GM18502 (cell line): ENCODE results near the gene CALN1.
A peak's percentile ranks its signal among the peaks of the same experiment; 100 is the strongest.
"Not testable (repeated sequence)": the region's sequence is repeated elsewhere in the genome, so short reads cannot be mapped to it uniquely, and the experiment has no call there.

Source experiments
- ATAC-seq: cut with Tn5 transposase; IDR thresholded peaks from one replicate; pipeline ENCODE4 v1.9.1; 2021; ENCODE audit warnings: mild to moderate bottlenecking; ENCODE audit not compliant: unreplicated experiment, poor library complexity

The CALN1 gene

DNA sequence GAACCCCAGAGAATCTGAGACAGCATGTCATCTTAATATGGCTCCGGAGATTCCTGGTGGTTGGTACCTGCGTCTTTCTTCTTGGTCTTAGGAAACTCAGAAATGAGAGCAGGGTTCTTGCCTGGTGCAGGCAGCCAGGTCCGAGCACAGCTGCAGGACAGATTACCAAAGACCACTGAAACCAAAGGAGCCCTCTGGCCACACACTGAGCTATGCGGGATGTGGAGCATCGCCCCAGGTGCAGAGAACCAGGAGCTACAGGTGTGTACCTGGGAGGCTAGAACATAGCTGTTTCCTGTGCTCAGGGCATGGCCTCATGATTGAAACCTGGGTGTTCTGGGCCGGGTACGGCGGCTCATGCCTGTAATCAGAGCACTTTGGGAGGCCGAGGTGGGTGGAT lies 635.4 kb downstream of the CALN1 start:
- no peak for ATAC-seq

- no peak for ATAC-seq
Measured at GRCh38 chr7:71775648-71776047, 636.5 kb downstream of the CALN1 start.

- ATAC-seq, result no peak
Measured at GRCh38 chr7:71772779-71773178, 639.4 kb downstream of the CALN1 start.

GRCh38 chr7:71770269-71770907 lies 641.8 kb downstream of the CALN1 start:
- no peak for ATAC-seq

- no peak for ATAC-seq
Measured at GRCh38 chr7:71769326-71769725, 642.8 kb downstream of the CALN1 start.

GRCh38 chr7:71768450-71768849 lies 643.7 kb downstream of the CALN1 start:
- no peak for ATAC-seq

GRCh38 chr7:71766016-71766415 lies 646.1 kb downstream of the CALN1 start:
- no peak for ATAC-seq

DNA sequence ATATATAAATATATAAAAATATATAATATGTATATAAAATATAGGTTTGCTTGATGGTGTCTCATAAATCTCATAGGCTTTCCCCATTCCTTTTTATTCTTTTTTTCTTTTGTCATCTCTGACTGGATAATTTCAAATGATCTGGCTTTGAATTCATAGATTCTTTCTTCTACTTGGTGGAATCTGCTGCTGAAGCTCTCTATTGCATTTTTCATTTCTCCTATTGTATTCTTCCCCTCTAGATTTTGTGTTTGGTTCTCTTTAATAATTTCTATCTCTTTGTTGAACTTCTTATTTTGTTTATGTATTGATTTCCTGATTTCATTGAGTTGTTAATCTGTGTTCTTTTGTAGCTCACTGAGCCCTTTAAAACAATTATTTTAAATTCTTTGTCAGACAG lies 650.8 kb downstream of the CALN1 start:
- ATAC-seq, result no peak

DNA sequence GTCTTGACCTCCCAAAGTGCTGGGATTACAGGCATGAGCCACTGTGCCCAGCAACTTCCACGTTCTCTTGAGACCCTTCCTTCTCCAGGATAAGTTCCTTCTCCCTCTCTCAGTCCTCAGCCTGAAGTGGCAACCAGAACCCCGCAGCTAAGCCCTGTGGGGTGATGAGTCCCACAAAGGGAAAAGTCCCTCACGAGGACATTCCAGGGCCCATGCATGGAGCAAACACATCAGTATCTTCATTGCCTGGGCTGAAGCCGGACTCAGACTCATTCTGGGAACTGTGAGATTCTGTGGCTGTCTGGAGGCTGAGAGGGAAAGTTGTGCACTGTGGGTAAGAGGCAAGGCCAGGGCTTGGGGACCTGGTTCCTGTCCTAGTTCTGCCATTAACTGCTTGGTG lies 657.3 kb downstream of the CALN1 start:
- ATAC-seq, result no peak

GRCh38 chr7:71753956-71754664 lies 658.0 kb downstream of the CALN1 start:
- no peak for ATAC-seq

- no peak for ATAC-seq
Measured at GRCh38 chr7:71753236-71753635, 658.9 kb downstream of the CALN1 start.

DNA sequence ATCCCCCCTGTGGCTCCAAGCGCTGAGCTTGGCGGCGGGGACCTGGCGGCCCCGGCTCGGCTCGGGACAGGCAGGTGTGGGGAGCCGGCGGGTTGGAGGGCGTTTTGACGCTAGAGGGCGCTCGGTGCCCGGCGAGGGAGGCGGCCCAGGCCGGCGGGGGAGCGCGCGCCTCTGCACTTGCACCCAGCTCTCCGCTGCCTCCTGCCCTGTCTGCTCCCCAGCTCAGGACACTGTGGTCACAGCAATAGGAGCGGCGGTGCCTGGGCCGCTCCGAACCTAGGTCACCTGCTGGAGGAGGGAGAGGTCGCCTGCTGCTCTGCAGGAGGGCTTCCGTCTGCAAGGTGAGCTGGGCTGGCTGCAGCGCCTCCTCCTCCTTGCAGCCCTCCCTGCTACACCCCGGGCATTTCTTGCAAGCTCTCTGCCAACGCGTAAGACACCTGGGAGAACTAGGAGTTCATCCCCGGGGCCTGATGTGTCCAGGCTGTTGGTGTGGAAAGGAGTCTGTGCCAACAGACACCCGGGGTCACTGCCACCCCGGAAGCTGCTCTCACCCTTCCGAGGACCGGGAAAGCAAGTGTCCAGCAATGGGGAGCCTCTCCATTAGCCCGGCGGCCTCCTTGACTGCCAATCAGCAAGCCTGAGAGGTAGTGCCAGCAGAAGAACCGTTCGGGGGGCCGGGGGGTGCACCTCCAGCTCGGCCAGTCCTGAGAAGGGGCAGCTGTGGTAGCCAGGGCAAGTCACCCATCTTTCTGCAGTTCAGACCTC lies 659.8 kb downstream of the CALN1 start:
- no peak for ATAC-seq

DNA sequence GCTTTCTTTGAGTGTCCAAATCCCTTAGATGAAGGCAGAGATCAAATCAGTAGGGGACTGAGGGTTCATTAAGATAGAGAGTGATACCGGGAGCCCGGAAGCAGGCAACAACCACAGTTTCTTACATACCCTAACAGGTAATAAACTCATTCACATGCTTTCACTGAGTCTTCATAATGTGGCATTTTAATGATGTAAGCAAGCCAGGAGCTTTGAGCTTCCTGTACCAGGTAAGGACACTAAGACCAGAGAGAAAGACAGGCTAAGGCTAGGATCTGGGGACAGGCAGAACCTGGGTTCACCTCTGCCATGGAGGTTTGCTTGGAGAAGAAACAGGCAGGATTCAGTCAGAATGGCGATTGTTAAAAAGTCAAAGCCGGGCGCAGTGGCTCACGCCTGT lies 661.8 kb downstream of the CALN1 start:
- no peak for ATAC-seq

GRCh38 chr7:71746006-71746405 lies 666.1 kb downstream of the CALN1 start:
- no peak for ATAC-seq

- no peak for ATAC-seq
Measured at GRCh38 chr7:71740174-71740560, 672.0 kb downstream of the CALN1 start.

DNA sequence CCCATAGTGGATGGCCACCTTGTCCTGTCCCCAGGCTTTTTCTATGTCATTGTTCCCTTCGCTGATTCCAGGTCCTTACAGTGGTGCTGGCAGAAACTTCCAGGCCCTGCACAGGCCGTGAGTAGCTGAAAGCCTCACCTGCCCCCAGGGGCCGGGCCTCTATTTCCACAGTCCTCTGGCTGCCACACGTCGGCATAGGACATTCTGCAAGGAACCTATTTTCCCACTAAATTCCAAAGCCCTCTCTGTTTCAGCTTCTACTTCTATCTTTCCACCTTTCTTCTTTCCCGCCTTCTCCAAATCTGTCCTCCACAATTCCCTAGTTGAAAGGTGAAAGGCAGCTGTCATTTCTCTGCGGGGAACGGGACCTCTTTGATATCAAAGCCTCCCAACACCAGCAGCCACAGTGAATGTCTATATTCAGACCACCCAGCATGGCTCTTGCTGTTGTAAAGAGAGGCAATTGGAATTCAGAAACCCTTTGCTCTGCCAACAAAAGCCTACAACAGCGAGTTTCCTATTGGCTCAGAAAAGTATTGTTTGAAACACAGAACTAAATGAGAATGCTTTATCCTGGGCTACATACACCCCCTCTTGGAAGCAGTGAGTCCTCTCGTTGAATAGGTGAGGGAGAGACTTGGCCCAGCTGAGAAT lies 672.5 kb downstream of the CALN1 start:
- ATAC-seq, result no peak

GRCh38 chr7:71737931-71738540 lies 674.1 kb downstream of the CALN1 start:
- ATAC-seq, result not testable (repeated sequence)

DNA sequence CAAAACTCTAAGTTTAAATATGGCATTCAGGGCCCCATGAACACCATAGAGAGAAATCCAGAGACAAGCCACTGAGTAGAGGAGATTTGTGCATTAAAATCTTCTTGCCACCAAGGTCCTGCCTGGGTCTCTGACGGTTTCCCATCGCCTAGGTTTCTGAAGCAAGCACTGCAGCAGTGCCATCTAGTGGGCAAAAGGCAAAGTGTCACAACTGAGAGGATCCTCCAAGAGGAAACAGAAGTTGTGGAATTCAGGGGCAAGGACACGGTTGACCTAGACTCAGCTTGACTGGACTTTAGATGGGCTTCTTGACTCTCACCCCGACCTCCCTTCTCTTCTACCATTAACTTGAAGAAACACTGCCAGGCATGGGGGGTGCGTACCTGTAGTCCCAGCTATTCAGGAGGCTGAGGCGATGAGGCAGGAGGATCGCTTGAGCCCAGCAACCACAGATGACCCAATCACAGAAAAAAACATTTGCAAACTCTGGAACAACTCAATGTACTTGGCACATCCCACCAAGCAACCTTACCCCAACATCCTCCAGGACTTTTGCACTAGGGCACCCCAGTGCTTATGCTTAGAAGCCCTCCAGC lies 676.1 kb downstream of the CALN1 start:
- ATAC-seq, result peak; percentile 64

GRCh38 chr7:71733107-71733870 lies 678.8 kb downstream of the CALN1 start:
- no peak for ATAC-seq
